Stimulated activated CD8-positive, alpha-beta memory T cell treated with anti-CD3 and anti-CD28 coated beads, Interleukin-15, amount 100 ng/mL, for 24 hours (primary cell): ENCODE measurements around the gene OXTR.

ENCODE experiments used
- DNase-seq: peaks from one replicate; pipeline ENCODE4 v3.0.0-alpha.2; 2020; ENCODE audit warnings: low read depth

The OXTR gene

DNA sequence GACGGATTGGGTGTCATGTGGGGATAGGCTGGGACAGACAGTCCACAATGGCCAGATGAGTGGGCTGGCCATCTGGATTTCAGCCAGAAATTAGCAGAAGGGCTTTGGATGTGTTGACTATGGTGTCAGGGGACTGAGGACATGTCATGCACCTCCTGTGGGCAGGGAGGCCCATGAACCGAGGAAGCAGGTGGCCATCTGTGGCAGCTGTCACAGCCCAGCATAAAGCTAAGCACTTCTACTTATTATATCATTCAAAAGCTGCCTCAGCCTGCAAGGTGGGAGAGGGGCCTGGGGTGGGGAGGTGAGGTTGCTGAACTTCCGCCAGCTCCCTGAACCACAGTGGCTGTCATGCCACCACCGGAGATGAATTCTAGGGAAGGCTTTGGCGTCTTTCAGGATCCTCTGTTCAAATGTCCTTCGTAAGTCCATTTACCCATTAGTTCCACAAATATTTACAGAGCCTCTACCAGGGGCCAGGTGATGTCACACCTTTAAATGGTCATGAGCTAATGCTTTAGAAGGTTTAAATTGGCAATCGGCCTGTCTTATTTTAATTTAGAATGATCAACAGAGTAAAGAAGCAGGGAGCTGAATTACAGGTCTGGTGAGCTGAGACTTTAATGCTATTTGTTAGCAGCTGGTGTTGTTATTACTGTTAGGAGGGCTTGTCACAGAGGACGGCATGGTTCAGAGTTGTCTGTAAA lies 59.5 kb downstream of the OXTR start:
- DNase-seq, result no peak

DNA sequence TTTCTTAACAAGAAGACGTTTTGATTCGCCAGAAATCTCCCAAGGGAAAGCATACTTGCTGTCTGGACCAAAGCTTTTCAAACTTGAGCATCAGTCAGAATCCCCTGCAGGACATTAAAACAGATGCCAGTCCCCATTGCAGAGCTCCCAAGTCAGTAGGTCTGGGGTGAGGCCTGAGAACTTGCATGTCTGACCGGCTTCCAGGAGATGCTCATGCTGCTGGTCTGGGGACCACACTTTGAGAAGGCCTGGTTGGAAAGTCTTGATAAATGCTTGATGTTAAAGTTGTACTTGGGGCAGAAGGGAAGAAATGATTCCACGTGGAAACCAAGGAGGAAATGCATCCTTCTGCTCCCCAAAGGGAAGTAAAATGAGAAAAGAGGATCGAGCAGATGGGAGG lies 60.1 kb downstream of the OXTR start:
- no peak for DNase-seq

DNA sequence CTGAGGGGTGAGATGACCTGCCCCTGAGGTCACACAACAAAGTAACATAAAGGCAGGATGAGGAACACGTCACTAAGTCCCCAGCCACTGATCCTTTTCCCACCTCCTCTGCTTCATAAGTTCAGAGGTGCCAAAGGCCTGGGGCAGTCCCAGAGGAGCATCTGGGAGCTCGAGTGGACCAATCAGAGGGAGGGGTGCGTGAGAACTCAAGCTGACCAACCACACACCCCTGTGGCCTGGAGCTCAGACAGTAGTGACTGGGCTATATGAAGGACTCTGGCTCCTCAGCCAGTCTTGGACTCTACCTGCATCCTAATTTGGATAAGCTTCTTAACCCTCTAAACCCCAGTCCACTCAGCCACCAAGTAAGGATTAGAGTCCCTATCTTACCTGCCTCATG lies 63.8 kb downstream of the OXTR start:
- DNase-seq, result no peak

DNA sequence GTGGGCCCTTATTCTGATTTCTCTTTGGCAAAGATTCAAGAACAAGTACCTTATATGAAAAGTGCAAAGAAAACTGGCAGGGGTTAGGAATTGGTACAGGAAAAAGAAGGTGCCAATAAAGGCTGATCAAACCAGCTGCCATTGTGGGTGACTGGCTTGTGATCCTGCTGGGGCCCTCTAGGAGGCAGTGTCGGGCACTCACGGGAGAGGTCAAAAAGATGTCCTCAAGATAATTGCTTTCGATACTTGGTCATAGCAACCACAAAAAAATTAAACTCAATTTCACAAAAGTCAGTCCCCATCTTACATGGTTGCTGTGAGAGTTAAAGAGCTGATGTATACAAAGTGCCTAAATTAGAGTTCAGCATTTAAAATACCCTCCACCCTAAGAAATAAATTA lies 66.9 kb downstream of the OXTR start:
- DNase-seq, result no peak
